ENCODE results near the gene SURF6.

The SURF6 gene

DNA sequence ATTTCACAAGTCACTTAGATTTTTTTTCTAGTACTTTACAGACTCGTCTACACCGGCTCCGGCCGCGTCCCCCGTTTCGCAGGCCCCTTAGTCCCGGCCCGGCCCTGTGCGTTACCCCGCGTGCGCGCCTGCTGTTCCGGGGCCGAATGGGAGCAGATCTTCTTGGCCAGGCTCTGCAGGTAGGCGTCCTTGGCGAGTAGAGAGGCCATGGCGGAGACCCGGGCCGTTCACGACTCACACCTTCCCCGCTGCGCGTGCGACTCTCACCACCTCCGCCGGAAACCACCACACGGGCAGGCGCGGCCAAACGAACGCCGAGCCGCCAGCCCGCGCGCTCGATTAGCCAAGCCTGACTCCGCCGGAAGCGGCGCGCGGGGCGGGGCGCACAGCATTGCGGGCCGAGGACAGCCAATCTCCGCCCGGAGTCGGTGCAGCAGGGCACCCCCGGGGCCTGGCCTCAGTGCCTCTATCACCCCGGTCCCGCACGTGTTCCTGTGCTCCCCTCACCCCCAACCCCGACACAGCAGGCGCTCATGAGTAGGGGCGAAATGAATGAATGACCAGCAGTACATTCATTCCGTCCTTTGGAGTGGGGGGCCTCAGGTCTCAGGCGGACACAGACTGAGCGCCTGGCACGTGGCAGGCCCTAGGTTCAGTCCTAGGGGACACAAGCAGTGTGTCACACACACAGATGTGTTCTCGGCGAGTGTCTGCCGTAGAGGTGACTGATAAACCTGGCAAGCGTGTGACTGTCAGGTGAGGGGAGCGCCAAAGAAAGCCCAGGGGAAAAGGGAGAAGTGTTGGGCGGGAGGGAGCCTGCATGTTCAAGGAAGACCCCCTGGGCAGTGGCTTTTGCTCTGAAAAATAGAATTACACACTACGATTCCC, at the start of gene SURF6:
SURF6 (minus strand) TSS at position 265 of the 888 bp plus-strand sequence; CDS start at position 209, 56 bp downstream.
- TF ChIP-seq, protein P1, sequence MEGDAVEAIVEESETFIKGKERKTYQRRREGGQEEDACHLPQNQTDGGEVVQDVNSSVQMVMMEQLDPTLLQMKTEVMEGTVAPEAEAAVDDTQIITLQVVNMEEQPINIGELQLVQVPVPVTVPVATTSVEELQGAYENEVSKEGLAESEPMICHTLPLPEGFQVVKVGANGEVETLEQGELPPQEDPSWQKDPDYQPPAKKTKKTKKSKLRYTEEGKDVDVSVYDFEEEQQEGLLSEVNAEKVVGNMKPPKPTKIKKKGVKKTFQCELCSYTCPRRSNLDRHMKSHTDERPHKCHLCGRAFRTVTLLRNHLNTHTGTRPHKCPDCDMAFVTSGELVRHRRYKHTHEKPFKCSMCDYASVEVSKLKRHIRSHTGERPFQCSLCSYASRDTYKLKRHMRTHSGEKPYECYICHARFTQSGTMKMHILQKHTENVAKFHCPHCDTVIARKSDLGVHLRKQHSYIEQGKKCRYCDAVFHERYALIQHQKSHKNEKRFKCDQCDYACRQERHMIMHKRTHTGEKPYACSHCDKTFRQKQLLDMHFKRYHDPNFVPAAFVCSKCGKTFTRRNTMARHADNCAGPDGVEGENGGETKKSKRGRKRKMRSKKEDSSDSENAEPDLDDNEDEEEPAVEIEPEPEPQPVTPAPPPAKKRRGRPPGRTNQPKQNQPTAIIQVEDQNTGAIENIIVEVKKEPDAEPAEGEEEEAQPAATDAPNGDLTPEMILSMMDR (IDR thresholded peaks at IDR 0.05; ENCODE audit: extremely low read depth, insufficient read depth, missing control alignments): no peak
- in situ Hi-C loops (cut with MboI; ENCODE audit: low pct_unique_long_range_greater_than_20kb, low sequenced_read_pairs, unreplicated experiment): no loop called here
- peak; percentile 93 for DNase-seq (ENCODE audit: low spot score)

- DNase-seq (ENCODE audit: low spot score): no peak
- in situ Hi-C loops (cut with MboI; ENCODE audit: low pct_unique_long_range_greater_than_20kb, low sequenced_read_pairs, unreplicated experiment): no loop called here
- TF ChIP-seq, protein P1 (IDR thresholded peaks at IDR 0.05; ENCODE audit: extremely low read depth, insufficient read depth, missing control alignments): no peak
Observed at GRCh38 chr9:133385452-133385851, 49.5 kb upstream of the SURF6 start.

DNA sequence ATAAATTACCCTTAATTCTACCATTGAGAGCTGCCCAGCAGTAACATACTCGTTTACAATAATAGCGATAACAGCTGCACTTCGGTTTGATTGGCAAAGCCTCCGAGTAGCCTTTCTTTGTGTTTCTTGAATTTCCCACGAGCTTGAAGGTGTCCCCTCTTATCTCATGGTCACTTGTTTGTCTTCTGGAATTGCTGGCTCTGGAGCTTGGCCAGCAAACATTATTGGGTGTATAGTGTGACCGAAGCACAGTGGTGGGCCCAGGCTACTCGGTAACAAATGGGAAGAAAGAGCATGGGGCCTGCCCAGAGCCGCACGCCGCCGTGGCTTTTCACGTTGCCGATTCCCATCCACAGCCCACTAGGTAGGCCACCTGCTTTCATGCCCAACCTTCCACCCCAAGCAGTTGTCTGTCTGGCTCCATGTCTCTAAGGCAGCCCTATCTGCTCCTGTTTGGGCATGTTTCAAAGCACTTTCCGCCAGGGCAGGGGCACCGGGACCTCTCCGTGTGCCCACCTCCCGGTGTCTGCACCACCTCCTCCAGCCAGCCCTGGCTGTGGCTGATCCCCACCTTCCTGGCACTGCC, 48.8 kb upstream of the SURF6 start:
- TF ChIP-seq, protein P1 (IDR thresholded peaks at IDR 0.05; ENCODE audit: extremely low read depth, insufficient read depth, missing control alignments): no peak
- in situ Hi-C loops (cut with MboI; ENCODE audit: low pct_unique_long_range_greater_than_20kb, low sequenced_read_pairs, unreplicated experiment): no loop called here
- DNase-seq (ENCODE audit: low spot score): no peak

- no peak for DNase-seq (ENCODE audit: low spot score)
- TF ChIP-seq, protein P1 (IDR thresholded peaks at IDR 0.05; ENCODE audit: extremely low read depth, insufficient read depth, missing control alignments): no peak
- in situ Hi-C loops (cut with MboI; ENCODE audit: low pct_unique_long_range_greater_than_20kb, low sequenced_read_pairs, unreplicated experiment): no loop called here
Observed at GRCh38 chr9:133383438-133383837, 47.5 kb upstream of the SURF6 start.

- no peak for DNase-seq (ENCODE audit: low spot score)
- TF ChIP-seq, protein P1 (IDR thresholded peaks at IDR 0.05; ENCODE audit: extremely low read depth, insufficient read depth, missing control alignments): no peak
- in situ Hi-C loops (cut with MboI; ENCODE audit: low pct_unique_long_range_greater_than_20kb, low sequenced_read_pairs, unreplicated experiment): no loop called here
Observed at GRCh38 chr9:133382507-133383141, 46.6 kb upstream of the SURF6 start.

- in situ Hi-C loops (cut with MboI; ENCODE audit: low pct_unique_long_range_greater_than_20kb, low sequenced_read_pairs, unreplicated experiment): no loop called here
- no peak for DNase-seq (ENCODE audit: low spot score)
- TF ChIP-seq, protein P1 (IDR thresholded peaks at IDR 0.05; ENCODE audit: extremely low read depth, insufficient read depth, missing control alignments): no peak
Observed at GRCh38 chr9:133380734-133381133, 44.7 kb upstream of the SURF6 start.

Measured in GM13977 (cell line).